Stimulated activated naive CD4-positive, alpha-beta T cell treated with Interleukin-2 at 50 U/mL for 16 hours (primary cell): ENCODE data around the gene IPO11.
"Not testable (repeated sequence)": the region's sequence is repeated elsewhere in the genome, so short reads cannot be mapped to it uniquely, and the experiment has no call there.

Experiments used
- DNase-seq: peaks from one replicate; lab custom pipeline; 2025; lab: John Stamatoyannopoulos, UW

Gene IPO11

GRCh38 chr5:62645223-62645622, 232.7 kb downstream of the IPO11 start:
- no peak for DNase-seq

- no peak for DNase-seq
Measured at GRCh38 chr5:62647241-62647640, 234.7 kb downstream of the IPO11 start.

GRCh38 chr5:62649025-62649424, 236.5 kb downstream of the IPO11 start:
- DNase-seq: no peak

GRCh38 chr5:62649476-62650113, 237.0 kb downstream of the IPO11 start:
- no peak for DNase-seq

GRCh38 chr5:62650197-62650596, 237.6 kb downstream of the IPO11 start:
- DNase-seq: no peak

GRCh38 chr5:62652225-62652624, 239.7 kb downstream of the IPO11 start:
- no peak for DNase-seq

GRCh38 chr5:62653001-62653863, 240.7 kb downstream of the IPO11 start:
- no peak for DNase-seq

- no peak for DNase-seq
Measured at GRCh38 chr5:62653864-62654575, 241.5 kb downstream of the IPO11 start.

GRCh38 chr5:62657772-62658171, 245.2 kb downstream of the IPO11 start:
- not testable (repeated sequence) for DNase-seq

GRCh38 chr5:62661126-62661525, 248.6 kb downstream of the IPO11 start:
- DNase-seq: no peak

GRCh38 chr5:62662521-62662920, 250.0 kb downstream of the IPO11 start:
- DNase-seq: no peak

GRCh38 chr5:62671479-62671878, 258.9 kb downstream of the IPO11 start:
- no peak for DNase-seq

- DNase-seq: not testable (repeated sequence)
Measured at GRCh38 chr5:62676596-62676995, 264.0 kb downstream of the IPO11 start.
